KMS-11 (cell line): Measurements from ENCODE around the gene MAP3K15.

Source experiments
- H2AFZ ChIP-seq: fragments of 200-600 bp; sonication (generic); 2 replicates; pipeline ENCODE4 v1.6.1; 2016; ENCODE audit warnings: antibody characterized with exemption, mixed run types, low read depth
- H3K27ac ChIP-seq: fragments of 200-600 bp; sonication (generic); 2 replicates; pipeline ENCODE4 v1.6.1; 2016; ENCODE audit warnings: mild to moderate bottlenecking, mixed run types
- H3K27me3 ChIP-seq: fragments of 200-600 bp; sonication (generic); 2 replicates; pipeline ENCODE4 v1.6.1; 2017; ENCODE audit warnings: mild to moderate bottlenecking, low read depth, mixed run types, moderate library complexity; ENCODE audit not compliant: insufficient read depth
- H3K36me3 ChIP-seq: fragments of 200-600 bp; sonication (generic); 2 replicates; pipeline ENCODE4 v1.6.1; 2017; ENCODE audit warnings: mild to moderate bottlenecking, mixed run types; ENCODE audit not compliant: insufficient read depth
- H3K4me1 ChIP-seq: fragments of 200-600 bp; sonication (generic); 2 replicates; pipeline ENCODE4 v1.6.1; 2016; ENCODE audit warnings: mild to moderate bottlenecking, low read depth, mixed run types; ENCODE audit not compliant: poor library complexity, severe bottlenecking
- H3K4me2 ChIP-seq: fragments of 200-600 bp; sonication (generic); 2 replicates; pipeline ENCODE4 v1.7.0; 2016; ENCODE audit warnings: mild to moderate bottlenecking, mixed run types
- H3K4me3 ChIP-seq: fragments of 200-600 bp; sonication (generic); IDR thresholded peaks from 2 replicates; pipeline ENCODE4 v1.6.1; 2017; ENCODE audit warnings: low read depth, low read length, mixed read lengths; ENCODE audit not compliant: insufficient read depth
- H3K79me2 ChIP-seq: fragments of 200-600 bp; sonication (generic); 2 replicates; pipeline ENCODE4 v1.6.1; 2016; ENCODE audit warnings: low read depth, mixed run types; ENCODE audit not compliant: insufficient read depth
- H3K9ac ChIP-seq: fragments of 200-600 bp; sonication (generic); 2 replicates; pipeline ENCODE4 v1.6.1; 2016; ENCODE audit warnings: mild to moderate bottlenecking, mixed run types
- H4K20me1 ChIP-seq: fragments of 200-600 bp; sonication (generic); 2 replicates; pipeline ENCODE4 v1.6.1; 2016; ENCODE audit warnings: mild to moderate bottlenecking, mixed run types; ENCODE audit not compliant: insufficient read depth
- CTCF ChIP-seq: fragments of 200-600 bp; sonication (generic); conservative IDR thresholded peaks from 2 replicates; pipeline ENCODE4 v1.6.1; 2017; ENCODE audit warnings: low read depth, mild to moderate bottlenecking, antibody characterized with exemption, low read length, moderate library complexity, mixed read lengths

MAP3K15 gene

GRCh38 chrX:19517965-19518364 lies 2.7 kb upstream of the MAP3K15 start:
- H3K27me3 ChIP-seq: no peaks in the 10 kb centered on the region
- no peak overlapping the region for H2AFZ ChIP-seq
- no peak overlapping the region for H3K4me3 ChIP-seq
- H3K36me3 ChIP-seq: no peaks in the 10 kb centered on the region
- no peak for TF ChIP-seq CTCF
- no peaks in the 10 kb centered on the region for H4K20me1 ChIP-seq
- no peak overlapping the region for H3K9ac ChIP-seq
- H3K79me2 ChIP-seq: no peaks in the 10 kb centered on the region
- H3K4me1 ChIP-seq: no peaks in the 10 kb centered on the region
- no peak overlapping the region for H3K4me2 ChIP-seq
- H3K27ac ChIP-seq: no peak overlapping the region

DNA sequence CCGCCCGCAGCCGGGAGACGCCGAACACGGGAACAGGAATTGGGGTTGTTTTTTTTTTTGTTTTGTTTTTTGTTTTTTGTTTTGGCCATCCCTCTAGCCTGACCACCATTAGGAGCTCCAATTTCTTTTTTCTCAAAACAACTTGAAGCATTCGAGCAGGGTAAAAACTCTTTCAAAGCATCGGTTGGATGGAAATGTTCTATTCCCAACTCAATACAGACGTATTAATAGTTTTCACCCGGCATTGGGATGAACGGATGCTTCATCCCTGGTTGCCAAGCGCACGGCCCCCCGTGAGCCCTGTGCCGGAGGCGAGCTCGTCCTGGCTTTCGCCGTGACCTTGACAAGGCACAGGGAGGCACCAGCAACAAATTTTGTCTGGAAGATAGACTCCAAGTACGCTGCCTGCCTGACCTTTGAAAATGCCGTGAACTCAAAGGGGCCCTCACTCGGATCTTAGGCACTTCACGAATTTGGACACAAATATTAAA lies 352 bp upstream of the MAP3K15 start:
- H3K9ac ChIP-seq: peak overlapping the region; percentile 12; the same call in 1 of the 2 replicates
- H4K20me1 ChIP-seq: no peaks in the 10 kb centered on the region
- H3K27me3 ChIP-seq: no peaks in the 10 kb centered on the region
- no peak overlapping the region for H3K4me3 ChIP-seq
- no peaks in the 10 kb centered on the region for H3K4me1 ChIP-seq
- peak overlapping the region; percentile 84 for H3K4me2 ChIP-seq
- H2AFZ ChIP-seq: peak overlapping the region; percentile 75
- no peak overlapping the region for H3K27ac ChIP-seq
- no peaks in the 10 kb centered on the region for H3K36me3 ChIP-seq
- TF ChIP-seq CTCF: no peak; the same call in 1 of the 2 replicates
- no peaks in the 10 kb centered on the region for H3K79me2 ChIP-seq

GRCh38 chrX:19513383-19513782 lies 1.9 kb downstream of the MAP3K15 start:
- Histone ChIP-seq H3K27me3 (no peaks in the 10 kb centered on the region), H3K79me2 (no peaks in the 10 kb centered on the region), H3K4me2 (no peak overlapping the region), H3K4me3 (no peak overlapping the region), H3K4me1 (no peaks in the 10 kb centered on the region), H3K36me3 (no peaks in the 10 kb centered on the region), H2AFZ (no peak overlapping the region), H3K9ac (no peak overlapping the region), H3K27ac (no peak overlapping the region), H4K20me1 (no peaks in the 10 kb centered on the region)
- TF ChIP-seq CTCF: no peak

- Histone ChIP-seq H3K4me1 (no peaks in the 10 kb centered on the region), H3K27me3 (no peaks in the 10 kb centered on the region), H3K9ac (no peak overlapping the region), H2AFZ (no peak overlapping the region), H3K4me2 (no peak overlapping the region), H3K27ac (no peak overlapping the region), H3K79me2 (no peaks in the 10 kb centered on the region), H3K36me3 (no peaks in the 10 kb centered on the region), H4K20me1 (no peaks in the 10 kb centered on the region), H3K4me3 (no peak overlapping the region)
- TF ChIP-seq CTCF: no peak
Observed at GRCh38 chrX:19512961-19513360, 2.3 kb downstream of the MAP3K15 start.
